Measurements from ENCODE around the gene CHRNA5. TPM values are rescaled to one million over a fixed set of nuclear protein-coding genes. Genes with fewer than 3 reads are reported as not detected.
A peak's percentile ranks its signal among the peaks of the same experiment; 100 is the strongest.
"Not testable (repeated sequence)": the region's sequence is repeated elsewhere in the genome, so short reads cannot be mapped to it uniquely, and the experiment has no call there.

Gene CHRNA5
- total RNA-seq = 1 to 10 TPM; 1.4 to 4.3 (median 3.1) TPM

DNA sequence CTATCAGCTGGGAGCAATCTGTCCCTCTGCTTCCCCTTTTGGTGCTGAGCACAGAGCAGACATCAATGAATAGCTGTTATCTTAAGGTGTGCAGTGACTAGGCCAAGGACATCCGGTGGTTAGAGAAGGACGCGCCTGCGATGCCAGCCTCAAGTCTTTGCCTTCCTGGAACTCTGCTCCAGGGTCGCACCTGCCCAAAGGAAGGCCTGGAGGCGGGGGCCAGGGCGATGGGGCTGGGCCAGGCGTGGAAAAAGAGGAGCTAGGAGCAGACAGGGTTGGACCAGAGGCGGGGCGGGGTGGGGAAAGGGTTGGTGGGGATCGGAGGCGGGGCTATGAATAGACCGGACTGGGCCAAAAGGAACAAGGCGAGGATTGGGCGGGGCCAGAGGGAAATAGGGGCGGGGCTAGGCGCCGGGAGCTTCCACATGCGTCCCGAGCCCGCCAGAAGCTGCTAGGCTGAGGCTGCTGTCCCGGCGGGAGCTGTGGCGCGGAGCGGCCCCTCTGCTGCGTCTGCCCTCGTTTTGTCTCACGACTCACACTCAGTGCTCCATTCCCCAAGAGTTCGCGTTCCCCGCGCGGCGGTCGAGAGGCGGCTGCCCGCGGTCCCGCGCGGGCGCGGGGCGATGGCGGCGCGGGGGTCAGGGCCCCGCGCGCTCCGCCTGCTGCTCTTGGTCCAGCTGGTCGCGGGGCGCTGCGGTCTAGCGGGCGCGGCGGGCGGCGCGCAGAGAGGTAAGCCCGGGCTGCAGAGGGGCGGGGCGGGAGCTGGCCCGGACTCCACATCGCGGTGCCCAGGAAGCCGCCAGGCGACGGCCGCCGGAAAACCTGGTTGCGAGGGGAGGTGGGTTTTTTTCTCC lies at the start of gene CHRNA5:
CHRNA5 (plus strand) TSS at position 424 of the 854 bp plus-strand sequence; CDS start at position 624, 200 bp downstream.
- DNase-seq (ENCODE audit: low spot score in 2 of 2) = peak; percentile 78 to 85
- intact Hi-C loops (cut with DNase I; ENCODE audit: low total_unique reads) = no loop called here
- peak within 1 kb of the TSS; percentile 33 to 54 for H3K27ac ChIP-seq
- H3K36me3 ChIP-seq = no peaks in the 10 kb centered on the region
- no peaks in the 10 kb centered on the region for H3K9me3 ChIP-seq
- H3K4me1 ChIP-seq = no peaks in the 10 kb centered on the region
- H3K4me3 ChIP-seq = peak within 1 kb of the TSS; percentile 52 to 77 (median 69)
- TF ChIP-seq POLR2AphosphoS5 (IDR thresholded peaks at IDR 0.05) (no peak), POLR2A (IDR thresholded peaks at IDR 0.05) (no peak)
- TF ChIP-seq, protein P1, sequence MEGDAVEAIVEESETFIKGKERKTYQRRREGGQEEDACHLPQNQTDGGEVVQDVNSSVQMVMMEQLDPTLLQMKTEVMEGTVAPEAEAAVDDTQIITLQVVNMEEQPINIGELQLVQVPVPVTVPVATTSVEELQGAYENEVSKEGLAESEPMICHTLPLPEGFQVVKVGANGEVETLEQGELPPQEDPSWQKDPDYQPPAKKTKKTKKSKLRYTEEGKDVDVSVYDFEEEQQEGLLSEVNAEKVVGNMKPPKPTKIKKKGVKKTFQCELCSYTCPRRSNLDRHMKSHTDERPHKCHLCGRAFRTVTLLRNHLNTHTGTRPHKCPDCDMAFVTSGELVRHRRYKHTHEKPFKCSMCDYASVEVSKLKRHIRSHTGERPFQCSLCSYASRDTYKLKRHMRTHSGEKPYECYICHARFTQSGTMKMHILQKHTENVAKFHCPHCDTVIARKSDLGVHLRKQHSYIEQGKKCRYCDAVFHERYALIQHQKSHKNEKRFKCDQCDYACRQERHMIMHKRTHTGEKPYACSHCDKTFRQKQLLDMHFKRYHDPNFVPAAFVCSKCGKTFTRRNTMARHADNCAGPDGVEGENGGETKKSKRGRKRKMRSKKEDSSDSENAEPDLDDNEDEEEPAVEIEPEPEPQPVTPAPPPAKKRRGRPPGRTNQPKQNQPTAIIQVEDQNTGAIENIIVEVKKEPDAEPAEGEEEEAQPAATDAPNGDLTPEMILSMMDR (IDR thresholded peaks at IDR 0.05) = no peak
- H3K27me3 ChIP-seq = no peaks in the 10 kb centered on the region

DNA sequence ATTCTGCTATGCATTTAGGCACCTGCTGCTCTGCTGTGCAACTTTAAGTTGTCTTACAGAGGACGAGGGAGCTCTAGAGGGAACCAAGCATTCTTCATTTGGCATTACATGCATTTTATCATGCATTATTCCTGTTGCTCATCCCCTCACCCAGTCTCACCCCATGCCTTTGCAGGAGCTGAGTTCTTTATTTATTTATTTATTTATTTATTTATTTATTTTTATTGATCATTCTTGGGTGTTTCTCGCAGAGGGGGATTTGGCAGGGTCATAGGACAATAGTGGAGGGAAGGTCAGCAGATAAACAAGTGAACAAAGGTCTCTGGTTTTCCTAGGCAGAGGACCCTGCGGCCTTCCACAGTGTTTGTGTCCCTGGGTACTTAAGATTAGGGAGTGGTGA lies 45.3 kb upstream of the CHRNA5 start:
- intact Hi-C loops (cut with DNase I; ENCODE audit: low total_unique reads); H3K27me3 ChIP-seq; H3K4me3 ChIP-seq; H3K36me3 ChIP-seq; H3K4me1 ChIP-seq; H3K27ac ChIP-seq; DNase-seq (ENCODE audit: low spot score in 2 of 2); H3K9me3 ChIP-seq: not testable (repeated sequence)

DNA sequence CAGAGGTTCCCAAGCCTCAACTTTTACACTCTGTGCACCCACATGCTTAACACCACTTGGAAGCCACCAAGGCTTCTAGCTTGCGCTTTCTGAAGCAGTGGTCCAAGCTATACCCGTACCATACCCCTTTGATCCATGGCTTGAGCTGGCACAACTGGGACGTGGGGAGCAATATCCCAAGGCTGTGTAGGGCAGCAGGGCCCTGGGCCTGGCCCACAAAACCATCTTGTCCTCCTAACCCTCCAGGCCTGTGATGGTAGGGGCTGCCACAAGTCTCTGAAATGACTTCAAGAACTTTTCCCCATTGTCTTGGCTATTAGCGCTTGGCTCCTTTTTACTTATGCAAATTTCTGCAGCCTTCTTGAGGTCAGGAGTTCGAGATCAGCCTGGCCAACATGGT lies 41.1 kb upstream of the CHRNA5 start:
- Histone ChIP-seq H3K4me1 (no peaks in the 10 kb centered on the region), H3K27ac (no peak overlapping the region), H3K36me3 (no peaks in the 10 kb centered on the region), H3K9me3 (no peaks in the 10 kb centered on the region), H3K27me3 (no peaks in the 10 kb centered on the region), H3K4me3 (no peak overlapping the region)
- TF ChIP-seq POLR2AphosphoS5 (IDR thresholded peaks at IDR 0.05) (no peak), POLR2A (IDR thresholded peaks at IDR 0.05) (no peak)
- TF ChIP-seq, protein P1 (IDR thresholded peaks at IDR 0.05) = no peak
- intact Hi-C loops (cut with DNase I; ENCODE audit: low total_unique reads) = no loop called here
- DNase-seq (ENCODE audit: low spot score in 2 of 2) = no peak

DNA sequence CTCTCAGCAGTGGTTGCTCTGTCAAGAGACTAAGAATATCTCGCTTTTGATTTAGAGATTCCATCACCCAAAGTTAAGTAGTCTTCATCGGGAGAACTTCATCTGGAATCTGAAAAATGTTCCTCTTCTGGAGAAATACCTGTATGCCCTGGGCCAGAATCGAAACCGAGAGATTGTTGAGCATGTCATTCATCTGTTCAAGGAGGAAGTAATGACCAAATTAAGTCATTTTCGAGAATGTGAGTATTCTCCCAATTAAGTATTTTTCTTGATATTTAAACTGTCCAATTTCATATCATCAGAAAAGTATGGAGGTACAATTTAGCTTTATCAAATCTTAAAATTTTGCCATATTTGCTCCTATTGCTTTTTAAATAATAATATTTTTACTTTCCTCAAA lies 38.0 kb upstream of the CHRNA5 start:
- H3K27me3 ChIP-seq = no peaks in the 10 kb centered on the region
- intact Hi-C loops (cut with DNase I; ENCODE audit: low total_unique reads) = no loop called here
- DNase-seq (ENCODE audit: low spot score in 2 of 2) = no peak

DNA sequence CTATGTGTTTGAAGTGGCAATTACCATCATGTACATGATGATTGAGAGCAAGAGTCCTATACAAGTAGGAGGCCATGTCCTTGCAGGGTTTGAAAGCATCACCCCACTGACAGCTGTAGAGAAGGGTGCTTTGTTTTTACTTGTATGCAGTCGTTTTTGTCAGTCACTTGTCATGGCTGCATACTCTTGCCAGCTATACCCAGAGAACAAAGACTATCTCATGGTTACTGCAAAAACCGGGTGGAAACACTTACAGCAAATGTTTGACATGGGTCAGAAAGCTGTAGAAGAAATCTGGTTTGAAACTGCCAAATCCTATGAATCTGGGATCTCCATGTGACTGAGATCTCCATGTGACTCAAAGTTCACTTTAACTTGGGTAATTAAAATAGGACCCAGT lies 32.0 kb upstream of the CHRNA5 start:
- TF ChIP-seq POLR2A (IDR thresholded peaks at IDR 0.05) = no peak
- TF ChIP-seq POLR2AphosphoS5 (IDR thresholded peaks at IDR 0.05) = no peak
- TF ChIP-seq, protein P1 (IDR thresholded peaks at IDR 0.05) = no peak
- no peak overlapping the region for H3K27ac ChIP-seq
- no peaks in the 10 kb centered on the region for H3K36me3 ChIP-seq

More for the DNA sequence above, 38.0 kb upstream of the CHRNA5 start:
- TF ChIP-seq POLR2AphosphoS5 (IDR thresholded peaks at IDR 0.05) (no peak), POLR2A (IDR thresholded peaks at IDR 0.05) (no peak)
- TF ChIP-seq, protein P1 (IDR thresholded peaks at IDR 0.05) = no peak
- H3K9me3 ChIP-seq = no peaks in the 10 kb centered on the region
- H3K4me3 ChIP-seq = no peak overlapping the region
- no peaks in the 10 kb centered on the region for H3K4me1 ChIP-seq
- H3K27ac ChIP-seq = no peak overlapping the region
- H3K36me3 ChIP-seq = no peaks in the 10 kb centered on the region

More for the DNA sequence above, 32.0 kb upstream of the CHRNA5 start:
- intact Hi-C loops (cut with DNase I; ENCODE audit: low total_unique reads) = no loop called here
- Histone ChIP-seq H3K27me3 (no peaks in the 10 kb centered on the region), H3K4me3 (no peak overlapping the region), H3K9me3 (no peaks in the 10 kb centered on the region), H3K4me1 (no peaks in the 10 kb centered on the region)
- no peak for DNase-seq (ENCODE audit: low spot score in 2 of 2)
